Kidney (tissue), 14 donors: ENCODE data around the gene GMPR. TPM values are rescaled to one million over a fixed set of nuclear protein-coding genes. Genes with fewer than 3 reads are reported as not detected.

Source experiments
- DNase-seq, 5 donors: peaks; one replicate each; pipeline ENCODE4 v3.0.0-alpha.2; 2013 to 2020
- FAIRE-seq: peaks from 2 replicates; lab custom pipeline; 2012; peaks lifted over from hg19 to GRCh38; lab: Jason Lieb, UNC
- H3K27ac ChIP-seq, 2 donors: one replicate each; pipeline ENCODE4 v1.7.0; 2013; ENCODE audit warnings: low read depth in 2 of 2, low read length in 2 of 2, inconsistent platforms in 1 of 2
- H3K27me3 ChIP-seq: one replicate; pipeline ENCODE4 v1.7.1; 2013; ENCODE audit warnings: low read length, inconsistent platforms; ENCODE audit not compliant: control insufficient read depth, insufficient read depth
- H3K36me3 ChIP-seq, 3 donors: one replicate each; pipeline versions ENCODE4 v1.7.0 to v1.7.1; 2013; ENCODE audit warnings: low read length in 3 of 3, control low read depth in 1 of 3, inconsistent platforms in 1 of 3; ENCODE audit not compliant: insufficient read depth in 3 of 3, control insufficient read depth in 2 of 3
- H3K4me1 ChIP-seq, 3 donors: one replicate each; pipeline versions ENCODE4 v1.7.0 to v1.7.1; 2013; ENCODE audit warnings: low read length in 3 of 3, inconsistent platforms in 1 of 3, low read depth in 1 of 3; ENCODE audit not compliant: control insufficient read depth in 2 of 3, insufficient read depth in 2 of 3
- H3K4me3 ChIP-seq, 3 donors: one replicate each; pipeline versions ENCODE4 v1.7.0 to v1.8.1; 2013; ENCODE audit warnings: low read length in 3 of 3, control low read depth in 1 of 3, inconsistent platforms in 1 of 3
- H3K9ac ChIP-seq, 3 donors: one replicate each; pipeline versions ENCODE4 v1.7.0 to v1.7.1; 2013; ENCODE audit warnings: low read length in 3 of 3, control low read depth in 1 of 3, inconsistent platforms in 1 of 3
- H3K9me3 ChIP-seq, 3 donors: one replicate each; pipeline versions ENCODE4 v1.7.0 to v1.7.1; 2013; ENCODE audit warnings: low read length in 3 of 3, control low read depth in 1 of 3, inconsistent platforms in 1 of 3; ENCODE audit not compliant: control insufficient read depth in 2 of 3, insufficient read depth in 1 of 3
- intact Hi-C: fragments of 100-400 bp; cut with DNase I; formaldehyde crosslinking; loops from one replicate; pipeline ENCODE4 v1.11.1; 2022
- polyA plus RNA-seq: library from polyadenylated mRNA; stranded (reverse); fragments of 350-450 nt; fragmentation: Illumina TruSeq; extraction: RNeasy Lipid Tissue Mini Kit (QIAGEN cat#74804); gene quantifications from one replicate; pipeline ENCODE4 v1.2.3, GENCODE V29; 2014; ENCODE audit warnings: low read depth, low replicate concordance; ENCODE audit not compliant: insufficient read depth
- total RNA-seq: library from RNA; stranded (reverse); fragmentation: NEBNext Ultra II Directional; extraction: Animal tissue kit (Norgen Biotek cat#: 25700); gene quantifications from one replicate; pipeline ENCODE4 v1.2.1, GENCODE V29; 2021
- TF ChIP-seq, protein P1 (sequence below): IDR thresholded peaks from 3 replicates; pipeline ENCODE4 v1.5.1; 2012; ENCODE audit warnings: mild to moderate bottlenecking, moderate library complexity, borderline replicate concordance; ENCODE audit not compliant: insufficient read depth; ENCODE audit errors: extremely low read depth
- donor health status: control.
- donor health status: control.
- donor health status: control.
- donor health status: control.
- donor health status: control.
- donor health status: DM: yes; HTN: yes; CAD: no.
- donor health status: Normal renal cell carcinoma (clear cell type).

Gene GMPR
- total and polyA plus RNA-seq, 2 donors from 2014 or later: 51.4 to 54.5 TPM

DNA sequence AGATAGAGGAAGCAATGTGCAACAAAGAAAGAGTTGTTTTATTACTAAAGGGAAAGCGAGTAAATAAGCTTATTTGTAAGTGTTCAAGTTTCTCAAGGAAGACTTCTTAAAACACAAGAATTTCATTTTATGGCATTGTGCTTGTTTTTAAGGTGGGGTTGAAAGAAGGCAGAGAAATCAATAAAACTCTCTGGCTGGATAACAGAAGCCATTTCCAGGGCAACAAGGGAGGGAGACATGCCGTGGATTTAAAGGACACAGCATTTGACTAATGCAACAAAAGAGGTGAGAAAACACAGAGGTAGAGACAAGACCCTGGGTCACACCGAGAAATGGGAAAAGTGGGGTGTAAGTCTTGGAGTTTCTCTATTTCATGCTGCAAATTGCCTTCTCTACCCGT lies 28.8 kb upstream of the GMPR start:
- TF ChIP-seq, protein P1, sequence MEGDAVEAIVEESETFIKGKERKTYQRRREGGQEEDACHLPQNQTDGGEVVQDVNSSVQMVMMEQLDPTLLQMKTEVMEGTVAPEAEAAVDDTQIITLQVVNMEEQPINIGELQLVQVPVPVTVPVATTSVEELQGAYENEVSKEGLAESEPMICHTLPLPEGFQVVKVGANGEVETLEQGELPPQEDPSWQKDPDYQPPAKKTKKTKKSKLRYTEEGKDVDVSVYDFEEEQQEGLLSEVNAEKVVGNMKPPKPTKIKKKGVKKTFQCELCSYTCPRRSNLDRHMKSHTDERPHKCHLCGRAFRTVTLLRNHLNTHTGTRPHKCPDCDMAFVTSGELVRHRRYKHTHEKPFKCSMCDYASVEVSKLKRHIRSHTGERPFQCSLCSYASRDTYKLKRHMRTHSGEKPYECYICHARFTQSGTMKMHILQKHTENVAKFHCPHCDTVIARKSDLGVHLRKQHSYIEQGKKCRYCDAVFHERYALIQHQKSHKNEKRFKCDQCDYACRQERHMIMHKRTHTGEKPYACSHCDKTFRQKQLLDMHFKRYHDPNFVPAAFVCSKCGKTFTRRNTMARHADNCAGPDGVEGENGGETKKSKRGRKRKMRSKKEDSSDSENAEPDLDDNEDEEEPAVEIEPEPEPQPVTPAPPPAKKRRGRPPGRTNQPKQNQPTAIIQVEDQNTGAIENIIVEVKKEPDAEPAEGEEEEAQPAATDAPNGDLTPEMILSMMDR: no peak
- no peak overlapping the region for H3K4me3 ChIP-seq
- H3K9ac ChIP-seq: no peak overlapping the region
- H3K9me3 ChIP-seq: no peaks in the 10 kb centered on the region
- FAIRE-seq: no peak
- intact Hi-C loops: no loop called here
- H3K27me3 ChIP-seq: no peaks in the 10 kb centered on the region
- peaks cover 0 to 10% (median 7%) of the 10 kb centered on the region in 3 donors for H3K4me1 ChIP-seq
- H3K27ac ChIP-seq: no peak overlapping the region
- H3K36me3 ChIP-seq: no peaks in the 10 kb centered on the region
- DNase-seq: no peak

DNA sequence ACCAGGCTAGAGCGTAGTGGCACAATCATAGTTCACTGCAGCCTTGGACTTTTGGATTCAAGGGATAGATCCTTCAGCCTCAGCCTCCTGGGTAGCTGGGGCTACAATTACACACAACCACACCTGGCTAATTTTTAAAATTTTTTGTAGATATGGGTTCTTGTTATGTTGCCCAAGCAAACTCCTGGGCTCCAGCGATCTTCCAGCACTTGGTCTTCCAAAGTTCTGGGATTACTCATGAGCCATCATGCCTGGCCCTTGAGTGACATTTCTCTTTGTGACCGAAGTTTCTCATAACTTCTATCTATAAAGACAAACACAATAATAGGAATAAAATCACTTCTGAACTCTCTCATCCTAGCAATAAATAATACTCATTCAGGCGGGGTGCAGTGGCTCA lies 26.1 kb upstream of the GMPR start:
- no peak for DNase-seq
- TF ChIP-seq, protein P1: no peak
- intact Hi-C loops: no loop called here
- Histone ChIP-seq H3K9me3 (no peaks in the 10 kb centered on the region), H3K9ac (no peak overlapping the region), H3K4me3 (no peak overlapping the region), H3K27me3 (no peaks in the 10 kb centered on the region), H3K36me3 (no peaks in the 10 kb centered on the region), H3K27ac (no peak overlapping the region), H3K4me1 (peaks cover 0 to 4% (median 0%) of the 10 kb centered on the region in 3 donors)
- no peak for FAIRE-seq

DNA sequence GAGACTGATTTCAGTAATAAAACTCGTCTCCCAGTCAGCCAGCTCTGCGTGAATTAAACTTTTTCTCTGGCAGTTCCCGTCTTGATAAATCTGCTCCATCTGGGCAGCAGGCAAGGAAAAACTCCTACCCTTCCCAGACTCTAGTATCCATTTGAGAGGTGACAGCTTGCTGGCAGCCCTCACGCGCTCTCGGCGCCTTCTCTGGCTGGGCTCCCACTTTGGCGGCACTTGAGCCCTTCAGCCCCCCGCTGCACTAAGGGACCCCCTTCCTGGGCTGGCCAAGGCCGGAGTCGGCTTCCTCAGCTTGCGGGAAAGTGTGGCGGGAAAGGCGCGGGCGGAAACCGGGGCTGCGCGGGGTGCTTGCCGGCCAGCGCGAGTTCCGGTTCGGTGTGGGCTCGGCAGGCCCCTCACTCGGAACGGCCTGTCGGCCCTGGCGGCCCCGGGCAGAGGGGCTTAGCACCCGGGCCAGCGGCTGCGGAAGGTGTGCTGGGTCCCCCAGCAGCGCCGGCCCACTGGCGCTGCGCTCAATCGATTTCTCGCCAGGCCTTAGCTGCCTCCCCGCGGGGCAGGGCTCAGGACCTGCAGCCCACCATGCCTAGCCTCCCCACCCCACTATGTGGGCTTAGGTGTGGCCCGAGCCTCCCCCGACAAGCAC lies 21.8 kb upstream of the GMPR start:
- no peaks in the 10 kb centered on the region for H3K27me3 ChIP-seq
- H3K9ac ChIP-seq: no peak overlapping the region
- H3K4me1 ChIP-seq: peaks cover 0 to 4% (median 0%) of the 10 kb centered on the region in 3 donors
- no peak overlapping the region for H3K27ac ChIP-seq
- H3K36me3 ChIP-seq: no peaks in the 10 kb centered on the region
- DNase-seq: peak in 2 of 5 donors; percentile 66 to 74
- FAIRE-seq: no peak
- peak overlapping the region in 1 of 3 donors; percentile 10 for H3K4me3 ChIP-seq
- TF ChIP-seq, protein P1: no peak
- intact Hi-C loops: no loop called here
- no peaks in the 10 kb centered on the region for H3K9me3 ChIP-seq
